Measurements from ENCODE around the gene RABEP2. TPM values are rescaled to one million over a fixed set of nuclear protein-coding genes. Genes with fewer than 3 reads are reported as not detected.

The RABEP2 gene
- total RNA-seq, 1 experiment from 2014 or later = 17.5 TPM

GRCh38 chr16:28879841-28880588, 45.0 kb downstream of the RABEP2 start:
- H3K9me3 Mint-ChIP-seq = no peaks in the 10 kb centered on the region; a peak in 1 of 5 replicates
- no CpG with 5 or more reads among the region's 66 CpGs for WGBS (ENCODE audit: extremely low coverage, insufficient read length, low lambda C conversion rate)

More at GRCh38 chr16:28879841-28880588, 45.0 kb downstream of the RABEP2 start:
- H3K27ac Mint-ChIP-seq = peak overlapping the region; percentile 86 to 89 (median 87); a peak in 3 of 7 replicates
- H3K79me2 ChIP-seq (ENCODE audit: insufficient read depth, low read length) = no peaks in the 10 kb centered on the region
- peak overlapping the region; percentile 63 for H3K9ac ChIP-seq (ENCODE audit: extremely low read depth, insufficient read length, low read length)
- no peak overlapping the region for H3K27ac ChIP-seq (ENCODE audit: insufficient read length, low read depth, low read length)
- no peak overlapping the region for H4K5ac ChIP-seq (ENCODE audit: insufficient read length, low read depth, low read length)
- no peak overlapping the region for H2BK15ac ChIP-seq (ENCODE audit: low read depth, low read length)
- peak; percentile 93 for DNase-seq
- H3K23ac ChIP-seq (ENCODE audit: insufficient read length, low read depth, low read length) = no peak overlapping the region
- no peak overlapping the region for H2AFZ ChIP-seq (ENCODE audit: low read length)
- no peak for TF ChIP-seq CTCF (conservative IDR thresholded peaks at IDR 0.05)
- H4K8ac ChIP-seq (replicated peaks; ENCODE audit: insufficient read length, low read depth, low read length) = no peak overlapping the region
- no peak overlapping the region for H4K91ac ChIP-seq (ENCODE audit: insufficient read length, low read depth, low read length)
- H3K14ac ChIP-seq (ENCODE audit: insufficient read depth, low read length) = peak overlapping the region; percentile 83
- H2BK120ac ChIP-seq (ENCODE audit: low read depth, low read length, poor library complexity, severe bottlenecking) = no peak overlapping the region
- peaks cover 6% of the 10 kb centered on the region; the same call in 1 of the 2 replicates for H3K27me3 ChIP-seq (ENCODE audit: insufficient read depth, low read length)
- H3K23me2 ChIP-seq (ENCODE audit: insufficient read length, low read depth, low read length, poor library complexity, severe bottlenecking) = peaks cover 11% of the 10 kb centered on the region
- H3K4me1 Mint-ChIP-seq = peaks cover 33 to 67% of the 10 kb centered on the region in 2 experiments
- no peaks in the 10 kb centered on the region for H4K20me1 ChIP-seq (ENCODE audit: control insufficient read depth, insufficient read depth, insufficient read length)
- no peak overlapping the region for H2BK20ac ChIP-seq (ENCODE audit: low read depth, low read length, poor library complexity, severe bottlenecking)
- H3K27me3 Mint-ChIP-seq (ENCODE audit: low read depth) = peaks cover 18% of the 10 kb centered on the region
- no peak overlapping the region for H3K4ac ChIP-seq (ENCODE audit: low read depth, low read length)
- H3K9me3 ChIP-seq (ENCODE audit: control insufficient read depth, low read depth, low read length) = no peaks in the 10 kb centered on the region
- H3K18ac ChIP-seq (ENCODE audit: insufficient read length, low read depth, low read length) = peak overlapping the region; percentile 64
- peaks cover 6% of the 10 kb centered on the region; the same call in 1 of the 2 replicates for H3K4me1 ChIP-seq (ENCODE audit: insufficient read depth, low read length)
- H3K36me3 Mint-ChIP-seq (ENCODE audit: insufficient read depth in 1 of 3, low read depth in 3 of 3) = peaks cover 4 to 7% (median 4%) of the 10 kb centered on the region in 3 experiments; a peak in 5 of 7 replicates
- H2AK5ac ChIP-seq (ENCODE audit: insufficient read length, low read length) = no peak overlapping the region
- no peaks in the 10 kb centered on the region for H3K79me1 ChIP-seq (ENCODE audit: insufficient read depth, low read depth, low read length, poor library complexity, severe bottlenecking)
- H3T11ph ChIP-seq (ENCODE audit: low read length) = no peak overlapping the region
- H3K56ac ChIP-seq (ENCODE audit: insufficient read length, low read depth, low read length) = no peak overlapping the region
- no peak overlapping the region for H2BK5ac ChIP-seq (ENCODE audit: insufficient read length, low read length)
- H2BK12ac ChIP-seq (ENCODE audit: insufficient read length, low read depth, low read length) = no peak overlapping the region
- peak overlapping the region; percentile 87 to 95 for H3K4me3 Mint-ChIP-seq
- peak overlapping the region; percentile 64 for H3K4me2 ChIP-seq (ENCODE audit: insufficient read depth, insufficient read length, low read length)
